Endometrium (tissue), 2 donors: Measurements from ENCODE around the gene ZFYVE19.
"Not testable (repeated sequence)": the region's sequence is repeated elsewhere in the genome, so short reads cannot be mapped to it uniquely, and the experiment has no call there.

ENCODE experiments used
- FAIRE-seq: peaks from 2 replicates; lab custom pipeline; 2012; peaks lifted over from hg19 to GRCh38; lab: Jason Lieb, UNC
- donor health status: control.
- donor health status: control.

Gene ZFYVE19

GRCh38 chr15:40847223-40847961 is 40.5 kb downstream of the ZFYVE19 start:
- no peak for FAIRE-seq

GRCh38 chr15:40850576-40851112 is 43.8 kb downstream of the ZFYVE19 start:
- no peak for FAIRE-seq

DNA sequence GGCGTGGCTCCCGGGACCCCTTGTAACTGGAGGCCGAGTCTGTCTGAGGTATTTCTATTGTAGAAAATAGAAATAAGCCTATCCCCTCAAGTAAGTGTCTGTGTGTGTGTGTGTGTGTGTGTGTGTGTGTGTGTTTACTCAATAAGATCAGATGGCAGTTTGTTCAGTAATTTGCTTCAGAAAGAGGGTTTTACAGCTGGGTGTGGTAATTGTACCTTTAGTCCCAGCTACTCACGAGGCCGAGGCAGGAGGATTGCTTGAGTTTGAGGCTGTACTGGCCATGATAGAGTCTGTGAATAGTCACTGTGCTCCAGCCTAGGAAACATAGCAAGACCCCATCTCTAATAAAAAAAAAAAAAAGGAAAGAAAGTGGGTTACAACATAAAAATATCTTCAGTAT is 45.6 kb downstream of the ZFYVE19 start:
- FAIRE-seq: no peak

DNA sequence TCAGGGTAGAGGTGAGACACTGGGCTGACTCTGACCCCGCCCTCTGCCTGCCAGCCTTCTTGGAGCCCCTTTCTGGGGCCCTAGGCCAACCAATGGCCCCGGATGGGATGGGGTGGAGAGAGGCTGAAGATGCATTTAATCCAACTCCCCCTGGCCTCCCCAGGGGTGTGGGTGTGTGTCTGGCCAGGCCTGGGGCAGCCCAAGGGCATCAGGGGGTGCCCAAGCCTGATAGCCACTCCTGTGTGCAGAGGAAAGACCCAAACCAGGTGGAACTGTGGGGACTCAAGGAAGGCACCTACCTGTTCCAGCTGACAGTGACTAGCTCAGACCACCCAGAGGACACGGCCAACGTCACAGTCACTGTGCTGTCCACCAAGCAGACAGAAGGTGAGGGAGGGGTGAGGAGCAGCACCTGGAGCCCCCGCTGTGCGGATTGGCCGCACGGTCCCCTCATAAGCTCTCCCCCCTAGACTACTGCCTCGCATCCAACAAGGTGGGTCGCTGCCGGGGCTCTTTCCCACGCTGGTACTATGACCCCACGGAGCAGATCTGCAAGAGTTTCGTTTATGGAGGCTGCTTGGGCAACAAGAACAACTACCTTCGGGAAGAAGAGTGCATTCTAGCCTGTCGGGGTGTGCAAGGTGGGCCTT is 46.5 kb downstream of the ZFYVE19 start:
- no peak for FAIRE-seq

DNA sequence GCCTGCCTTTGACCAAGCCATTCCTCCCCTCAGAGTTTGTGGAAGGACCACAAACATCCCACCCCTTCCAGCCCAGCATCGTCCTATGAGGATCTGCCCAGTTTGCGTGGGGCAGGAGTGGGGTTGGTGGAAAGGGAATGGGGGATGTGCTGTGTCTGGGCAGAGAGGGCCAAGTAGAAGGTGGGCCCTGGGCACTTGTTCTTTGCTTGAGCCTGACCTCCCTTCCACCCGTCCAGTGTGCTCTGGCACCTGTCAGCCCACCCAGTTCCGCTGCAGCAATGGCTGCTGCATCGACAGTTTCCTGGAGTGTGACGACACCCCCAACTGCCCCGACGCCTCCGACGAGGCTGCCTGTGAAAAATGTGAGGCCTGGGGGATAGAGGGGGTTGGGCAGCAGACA is 47.3 kb downstream of the ZFYVE19 start:
- no peak for FAIRE-seq

DNA sequence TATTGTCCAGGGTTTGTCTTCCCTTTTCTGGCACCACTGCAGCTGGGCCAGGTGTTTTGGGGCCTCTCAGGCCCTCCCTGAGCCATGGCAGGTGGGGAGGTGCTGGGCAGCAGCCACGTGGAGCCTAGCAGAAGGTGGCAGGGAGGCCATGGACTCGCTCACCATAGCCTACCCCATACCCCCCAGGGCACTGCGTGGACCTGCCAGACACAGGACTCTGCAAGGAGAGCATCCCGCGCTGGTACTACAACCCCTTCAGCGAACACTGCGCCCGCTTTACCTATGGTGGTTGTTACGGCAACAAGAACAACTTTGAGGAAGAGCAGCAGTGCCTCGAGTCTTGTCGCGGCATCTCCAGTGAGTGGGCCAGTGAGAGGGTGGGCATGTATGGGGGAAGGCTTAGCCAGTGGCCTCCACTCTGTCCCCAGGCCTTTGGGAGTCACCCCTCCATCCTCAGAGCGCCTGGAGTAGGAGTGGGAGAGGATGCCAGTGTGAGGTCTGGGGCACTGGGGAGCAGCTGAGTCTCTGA is 48.9 kb downstream of the ZFYVE19 start:
- FAIRE-seq: no peak

DNA sequence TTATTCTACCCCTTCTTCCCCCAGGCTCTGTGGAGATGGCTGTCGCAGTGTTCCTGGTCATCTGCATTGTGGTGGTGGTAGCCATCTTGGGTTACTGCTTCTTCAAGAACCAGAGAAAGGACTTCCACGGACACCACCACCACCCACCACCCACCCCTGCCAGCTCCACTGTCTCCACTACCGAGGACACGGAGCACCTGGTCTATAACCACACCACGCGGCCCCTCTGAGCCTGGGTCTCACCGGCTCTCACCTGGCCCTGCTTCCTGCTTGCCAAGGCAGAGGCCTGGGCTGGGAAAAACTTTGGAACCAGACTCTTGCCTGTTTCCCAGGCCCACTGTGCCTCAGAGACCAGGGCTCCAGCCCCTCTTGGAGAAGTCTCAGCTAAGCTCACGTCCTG is 49.9 kb downstream of the ZFYVE19 start:
- FAIRE-seq: no peak

- FAIRE-seq: no peak
These were observed 50.9 kb downstream of the ZFYVE19 start for GRCh38 chr15:40857601-40858341.

GRCh38 chr15:40858706-40859105 is 51.8 kb downstream of the ZFYVE19 start:
- FAIRE-seq: no peak

DNA sequence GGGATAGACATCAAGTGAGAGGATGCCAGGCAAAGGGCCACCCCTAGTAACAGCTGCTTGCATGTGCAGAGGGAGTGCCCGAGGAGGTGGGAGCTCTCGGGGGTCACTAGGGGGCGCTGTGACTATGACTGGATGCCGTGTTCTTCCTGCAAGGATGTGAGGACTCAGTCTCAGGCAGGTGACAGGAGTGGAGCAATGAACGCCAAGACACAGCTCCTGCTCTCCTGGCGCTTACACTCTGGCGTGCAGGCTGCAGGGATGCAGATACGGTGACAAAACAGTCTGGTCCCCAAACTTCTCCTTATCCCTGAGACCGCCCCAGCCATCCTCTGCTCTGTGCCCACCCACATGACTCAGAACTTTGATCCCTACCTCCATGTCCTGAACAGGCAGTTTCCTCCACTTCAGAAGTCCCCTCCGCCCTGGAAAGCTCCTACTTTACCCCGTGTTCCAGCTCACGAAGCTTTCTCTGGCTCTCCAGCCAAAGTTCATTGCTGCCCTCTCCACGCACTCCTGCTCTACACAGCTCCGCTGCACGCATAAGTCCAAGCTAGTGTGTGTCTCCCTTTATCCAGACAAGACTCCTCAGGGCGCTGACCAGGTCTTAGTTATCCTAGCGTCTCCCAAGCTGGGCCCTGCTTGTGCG is 52.4 kb downstream of the ZFYVE19 start:
- no peak for FAIRE-seq

DNA sequence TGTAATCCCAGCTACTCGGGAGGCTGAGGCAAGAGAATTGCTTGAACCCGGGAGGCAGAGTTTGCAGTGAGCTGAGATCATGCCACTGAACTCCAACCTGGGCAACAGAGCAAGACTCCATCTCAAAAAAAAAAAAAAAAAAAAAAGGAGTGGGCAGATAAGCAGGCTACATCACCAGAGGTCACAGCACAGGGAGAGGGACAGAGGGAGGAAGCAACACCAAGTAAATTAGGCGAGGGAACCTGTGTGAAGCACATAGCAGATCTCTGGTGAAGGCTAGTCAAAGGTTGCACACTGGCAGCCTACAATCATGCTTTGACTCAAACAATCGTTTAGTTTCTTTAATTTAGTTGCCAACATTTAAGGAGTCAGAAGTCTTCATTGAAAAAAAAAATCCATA is 54.3 kb downstream of the ZFYVE19 start:
- not testable (repeated sequence) for FAIRE-seq

- no peak for FAIRE-seq
These were observed 56.9 kb downstream of the ZFYVE19 start for GRCh38 chr15:40863660-40864270.
